IPS-15b (cell line): ENCODE measurements around the gene TRPV2.

Experiments used
- H3K27me3 ChIP-seq: one replicate; pipeline ENCODE4 v1.6.1; 2013; ENCODE audit warnings: low read length; ENCODE audit not compliant: control insufficient read depth, insufficient read depth
- H3K36me3 ChIP-seq: one replicate; pipeline ENCODE4 v1.6.1; 2013; ENCODE audit warnings: low read length; ENCODE audit not compliant: control insufficient read depth, insufficient read depth
- H3K4me1 ChIP-seq: one replicate; pipeline ENCODE4 v1.6.1; 2013; ENCODE audit warnings: mild to moderate bottlenecking, low read length; ENCODE audit not compliant: control insufficient read depth, insufficient read depth
- H3K4me3 ChIP-seq: one replicate; pipeline ENCODE4 v1.5.1; 2013; ENCODE audit warnings: low read depth, low read length
- H3K9ac ChIP-seq: one replicate; pipeline ENCODE4 v1.6.1; 2013; ENCODE audit warnings: low read depth, mild to moderate bottlenecking, low read length
- H3K9me3 ChIP-seq: one replicate; pipeline ENCODE4 v1.6.1; 2013; ENCODE audit warnings: mild to moderate bottlenecking, low read length; ENCODE audit not compliant: control insufficient read depth, insufficient read depth

TRPV2 gene

DNA sequence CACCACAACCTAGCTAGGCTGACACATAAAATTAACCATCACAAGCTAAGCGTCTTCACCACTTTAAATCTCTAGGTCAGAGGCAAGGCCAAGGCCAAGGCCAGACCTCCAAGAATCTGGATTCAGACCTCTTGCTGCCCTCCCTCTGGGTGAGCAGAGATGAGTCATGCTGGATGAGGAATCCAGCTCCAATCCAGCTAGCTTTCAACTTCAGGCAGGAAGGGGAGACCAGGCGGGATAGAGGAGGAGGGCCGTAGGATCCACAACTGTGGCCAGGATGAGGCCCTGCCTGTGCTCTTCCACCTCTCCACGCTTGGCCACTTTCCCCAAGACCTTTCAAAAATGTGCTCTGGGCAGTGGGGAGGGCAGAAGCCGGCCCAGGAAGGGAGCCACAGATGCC lies 61.9 kb downstream of the TRPV2 start:
- Histone ChIP-seq H3K4me1 (peaks cover 4% of the 10 kb centered on the region), H3K36me3 (no peaks in the 10 kb centered on the region), H3K27me3 (no peaks in the 10 kb centered on the region), H3K9me3 (no peaks in the 10 kb centered on the region), H3K4me3 (no peak overlapping the region), H3K9ac (no peak overlapping the region)

DNA sequence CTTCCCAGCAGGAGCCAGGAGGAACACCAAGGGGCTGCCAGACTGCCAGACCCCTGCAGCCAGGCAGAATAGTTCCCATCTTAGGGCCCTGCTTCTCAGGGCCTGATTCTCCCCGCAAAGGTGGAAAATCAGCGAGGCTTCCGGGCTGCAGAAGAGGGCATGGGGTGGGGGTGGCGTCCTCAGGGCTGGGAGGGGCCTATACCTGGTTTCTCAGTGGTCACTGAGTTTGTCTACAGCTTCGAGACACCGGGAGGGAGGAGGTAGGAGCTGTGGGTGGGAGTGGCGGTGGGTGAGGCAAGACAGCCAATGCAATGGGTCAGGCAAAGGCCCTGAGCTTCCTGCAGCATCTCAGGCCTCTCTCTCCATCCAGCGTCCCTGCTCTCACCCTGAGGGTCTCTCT lies 62.3 kb downstream of the TRPV2 start:
- Histone ChIP-seq H3K4me3 (no peak overlapping the region), H3K4me1 (peaks cover 4% of the 10 kb centered on the region), H3K36me3 (no peaks in the 10 kb centered on the region), H3K27me3 (no peaks in the 10 kb centered on the region), H3K9ac (no peak overlapping the region), H3K9me3 (no peaks in the 10 kb centered on the region)

DNA sequence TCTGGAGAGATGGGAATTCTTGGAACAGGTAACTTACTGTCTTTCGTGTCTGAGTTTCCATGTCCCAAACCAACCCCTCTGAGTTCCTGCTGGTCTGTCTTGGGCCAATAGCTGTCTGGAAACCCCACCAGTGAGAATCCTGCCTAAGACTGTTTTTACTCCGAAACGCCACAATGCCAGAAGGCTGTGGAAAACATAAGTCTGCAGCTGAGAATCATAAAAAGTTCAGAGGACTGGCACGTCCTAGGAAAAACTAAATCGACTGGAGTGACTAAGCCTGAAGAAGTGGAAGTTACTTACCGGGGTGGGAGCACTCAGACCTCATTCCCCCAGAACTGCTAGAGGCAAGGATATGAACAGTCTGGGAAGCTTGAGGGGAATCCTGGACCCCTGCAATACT lies 63.3 kb downstream of the TRPV2 start:
- Histone ChIP-seq H3K4me3 (no peak overlapping the region), H3K4me1 (peaks cover 4% of the 10 kb centered on the region), H3K9me3 (no peaks in the 10 kb centered on the region), H3K9ac (no peak overlapping the region), H3K36me3 (peaks cover 2% of the 10 kb centered on the region), H3K27me3 (no peaks in the 10 kb centered on the region)

DNA sequence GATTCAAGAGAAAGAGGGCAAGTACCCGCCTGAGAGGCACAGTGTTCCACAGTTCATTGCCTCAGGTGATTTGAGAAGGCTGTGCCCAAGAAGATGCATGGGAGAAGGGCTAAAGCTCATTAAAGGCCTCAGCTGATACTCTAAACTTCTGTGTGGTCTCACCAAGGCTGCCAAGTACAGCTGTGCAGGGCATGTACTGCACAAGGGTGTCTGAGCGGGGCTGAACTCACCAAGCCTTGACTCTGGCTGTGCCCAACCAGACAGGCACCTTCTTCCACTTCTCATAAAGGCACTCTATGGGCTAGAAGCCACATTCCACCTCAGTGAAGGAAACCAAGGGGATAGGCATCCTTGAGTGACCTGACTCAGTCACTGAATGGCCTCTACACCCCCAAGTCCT lies 63.9 kb downstream of the TRPV2 start:
- peaks cover 4% of the 10 kb centered on the region for H3K4me1 ChIP-seq
- peaks cover 2% of the 10 kb centered on the region for H3K36me3 ChIP-seq
- no peak overlapping the region for H3K4me3 ChIP-seq
- H3K27me3 ChIP-seq: no peaks in the 10 kb centered on the region
- no peak overlapping the region for H3K9ac ChIP-seq
- no peaks in the 10 kb centered on the region for H3K9me3 ChIP-seq

DNA sequence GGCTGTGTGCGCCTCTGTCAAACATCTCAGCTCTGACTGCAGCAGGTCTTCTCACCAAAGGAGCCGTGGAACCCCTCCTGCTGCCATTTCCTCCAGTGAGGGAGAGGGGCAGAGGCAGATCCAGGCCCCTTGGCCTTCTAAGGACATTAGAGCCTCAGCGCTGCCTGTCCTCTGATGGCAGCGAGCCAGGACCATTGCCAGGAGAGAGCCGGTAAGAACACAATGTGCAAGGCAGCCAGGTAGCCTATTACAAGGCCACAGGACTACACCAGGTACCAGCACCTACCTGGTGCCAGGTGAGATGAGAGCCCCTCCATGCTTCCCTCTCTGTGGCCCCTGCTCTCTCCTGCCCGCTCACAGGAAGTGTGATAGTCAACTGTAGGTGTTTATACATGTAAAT lies 65.6 kb downstream of the TRPV2 start:
- H3K4me3 ChIP-seq: no peak overlapping the region
- peaks cover 18% of the 10 kb centered on the region for H3K4me1 ChIP-seq
- H3K36me3 ChIP-seq: peaks cover 2% of the 10 kb centered on the region
- no peak overlapping the region for H3K9ac ChIP-seq
- no peaks in the 10 kb centered on the region for H3K27me3 ChIP-seq
- H3K9me3 ChIP-seq: no peaks in the 10 kb centered on the region

DNA sequence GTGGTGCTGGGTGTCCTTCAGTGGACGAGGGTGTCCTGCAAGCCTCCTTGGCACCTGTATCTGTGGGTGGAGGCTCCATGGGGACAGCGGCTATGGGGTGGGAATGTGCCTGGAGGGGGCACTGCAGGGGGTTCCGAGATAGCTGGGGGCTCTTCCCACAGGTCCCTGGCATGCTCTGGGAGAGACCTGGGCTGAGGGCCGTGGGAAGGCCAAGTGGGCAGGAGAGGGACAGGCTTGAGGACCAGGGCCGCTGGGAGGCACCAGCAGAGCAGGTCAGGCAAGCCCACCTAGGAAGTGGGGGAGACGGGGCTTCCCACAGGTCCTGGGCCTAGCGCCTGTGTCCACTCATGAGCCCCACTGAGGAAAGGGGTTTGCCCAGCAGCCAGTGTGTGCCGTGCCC lies 66.9 kb downstream of the TRPV2 start:
- H3K9me3 ChIP-seq: no peaks in the 10 kb centered on the region

DNA sequence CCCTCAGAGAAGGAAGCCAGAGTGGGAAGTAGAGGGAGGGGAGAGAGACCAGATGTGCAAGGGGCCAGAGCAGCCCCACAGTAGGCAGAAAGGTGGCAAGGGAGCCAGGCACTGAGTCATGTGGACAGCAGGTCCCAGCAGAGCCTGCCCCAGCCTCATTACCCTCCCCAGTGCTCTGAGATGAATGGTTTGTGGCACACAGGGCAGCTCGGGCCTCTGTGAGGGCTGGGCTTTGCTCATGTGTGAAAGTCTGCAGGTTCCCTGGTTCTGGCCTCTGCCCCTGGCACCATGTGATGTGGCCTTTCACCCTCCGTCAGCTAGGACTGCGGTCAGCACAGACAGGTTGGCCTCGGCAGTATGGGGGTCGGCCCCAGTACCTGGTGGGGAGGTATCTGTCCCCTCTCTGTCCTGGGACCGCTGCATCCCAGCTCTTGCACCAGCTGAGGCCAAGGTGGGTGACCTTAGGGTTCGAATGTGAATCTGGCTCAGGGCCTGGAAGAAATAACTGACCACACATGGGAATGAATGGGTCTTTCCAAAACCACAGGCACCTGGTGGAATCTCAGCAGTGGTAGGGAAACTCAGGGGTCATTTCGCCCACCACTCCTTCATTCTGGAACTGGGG lies 67.8 kb downstream of the TRPV2 start:
- peaks cover 23% of the 10 kb centered on the region for H3K4me1 ChIP-seq
- no peaks in the 10 kb centered on the region for H3K9me3 ChIP-seq
- H3K4me3 ChIP-seq: no peak overlapping the region
- H3K36me3 ChIP-seq: peaks cover 2% of the 10 kb centered on the region
- H3K27me3 ChIP-seq: no peaks in the 10 kb centered on the region
- no peak overlapping the region for H3K9ac ChIP-seq

More for the DNA sequence above, 66.9 kb downstream of the TRPV2 start:
- Histone ChIP-seq H3K4me1 (peaks cover 25% of the 10 kb centered on the region), H3K27me3 (no peaks in the 10 kb centered on the region), H3K4me3 (no peak overlapping the region), H3K36me3 (peaks cover 2% of the 10 kb centered on the region), H3K9ac (no peak overlapping the region)

DNA sequence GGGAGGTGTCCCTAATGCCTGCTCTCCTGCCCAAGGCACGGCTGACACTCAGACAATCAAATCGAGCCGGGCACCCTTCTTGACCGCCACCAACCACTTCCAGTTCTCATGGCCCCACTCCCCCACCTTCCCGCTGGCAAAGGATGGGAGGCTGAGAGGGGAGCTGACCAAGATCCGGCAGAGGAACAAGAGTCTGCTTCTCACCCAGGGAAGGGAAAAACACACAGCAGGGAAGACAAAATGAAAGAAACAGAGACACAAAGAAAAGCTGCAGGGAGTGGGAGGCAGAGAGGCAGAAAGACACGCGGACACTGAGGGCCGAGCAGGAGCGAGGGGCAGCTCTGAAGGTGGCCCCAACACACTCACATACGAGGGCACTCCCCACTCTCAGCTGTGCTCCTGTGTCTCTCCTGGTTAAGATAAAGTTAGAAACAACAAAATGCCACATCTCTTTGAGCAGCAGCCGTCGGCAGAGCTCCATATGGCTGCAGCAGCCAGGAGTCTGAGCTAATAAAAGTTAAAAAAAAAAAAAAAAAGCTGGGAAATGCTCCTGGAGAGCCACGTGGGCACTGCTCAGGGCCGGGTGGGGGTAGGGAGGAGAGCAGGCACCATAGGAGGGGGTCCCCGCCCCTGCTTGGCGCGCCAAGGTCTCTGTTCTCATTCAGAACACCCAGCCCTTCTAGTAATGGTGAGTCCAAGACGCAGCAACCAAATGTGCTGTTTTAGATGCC lies 69.2 kb downstream of the TRPV2 start:
- no peaks in the 10 kb centered on the region for H3K9me3 ChIP-seq
- peaks cover 25% of the 10 kb centered on the region for H3K4me1 ChIP-seq
- peaks cover 2% of the 10 kb centered on the region for H3K36me3 ChIP-seq
- no peaks in the 10 kb centered on the region for H3K27me3 ChIP-seq
- peak overlapping the region; percentile 40 for H3K4me3 ChIP-seq
- H3K9ac ChIP-seq: peak overlapping the region; percentile 41
